GM12873 (cell line): ENCODE data around the gene LARP1.

ENCODE experiments used
- TF ChIP-seq, protein P1 (sequence below): IDR thresholded peaks from 2 replicates; pipeline ENCODE4 v1.5.1; 2012; ENCODE audit warnings: low read depth, mild to moderate bottlenecking, moderate library complexity, low read length, control low read depth; ENCODE audit not compliant: insufficient read depth; ENCODE audit errors: missing control alignments

Gene LARP1

DNA sequence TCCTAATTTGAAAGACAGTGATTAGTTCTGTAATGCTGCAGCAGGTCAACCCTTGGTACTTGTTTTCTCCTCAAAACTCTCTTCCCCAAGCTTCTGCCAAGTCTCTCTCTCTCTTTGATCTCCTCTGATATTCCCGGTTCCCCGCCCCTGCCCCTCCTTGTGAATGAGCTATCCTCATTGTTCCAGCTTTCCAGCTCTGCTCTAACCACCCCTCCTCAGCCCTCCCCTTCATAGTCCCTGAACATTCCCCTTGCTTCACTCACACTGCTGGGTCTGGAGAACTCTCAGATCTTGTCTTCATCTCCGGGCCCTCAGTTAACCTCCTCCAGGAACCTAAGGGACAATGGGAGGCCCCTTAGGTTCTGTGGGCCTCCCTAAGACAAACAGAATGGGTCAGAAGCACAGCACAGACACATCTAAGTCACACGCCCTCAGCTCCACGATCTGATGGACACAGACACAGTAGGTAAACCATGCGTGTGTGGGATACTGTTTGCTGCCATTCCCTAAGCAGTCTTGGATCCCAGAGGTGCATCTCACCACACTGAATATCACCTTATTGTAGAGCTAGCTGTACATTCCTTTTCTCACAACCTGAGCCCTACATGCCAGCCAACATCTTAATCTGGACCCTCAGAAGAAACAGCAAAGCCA lies 17.4 kb upstream of the LARP1 start:
- TF ChIP-seq, protein P1, sequence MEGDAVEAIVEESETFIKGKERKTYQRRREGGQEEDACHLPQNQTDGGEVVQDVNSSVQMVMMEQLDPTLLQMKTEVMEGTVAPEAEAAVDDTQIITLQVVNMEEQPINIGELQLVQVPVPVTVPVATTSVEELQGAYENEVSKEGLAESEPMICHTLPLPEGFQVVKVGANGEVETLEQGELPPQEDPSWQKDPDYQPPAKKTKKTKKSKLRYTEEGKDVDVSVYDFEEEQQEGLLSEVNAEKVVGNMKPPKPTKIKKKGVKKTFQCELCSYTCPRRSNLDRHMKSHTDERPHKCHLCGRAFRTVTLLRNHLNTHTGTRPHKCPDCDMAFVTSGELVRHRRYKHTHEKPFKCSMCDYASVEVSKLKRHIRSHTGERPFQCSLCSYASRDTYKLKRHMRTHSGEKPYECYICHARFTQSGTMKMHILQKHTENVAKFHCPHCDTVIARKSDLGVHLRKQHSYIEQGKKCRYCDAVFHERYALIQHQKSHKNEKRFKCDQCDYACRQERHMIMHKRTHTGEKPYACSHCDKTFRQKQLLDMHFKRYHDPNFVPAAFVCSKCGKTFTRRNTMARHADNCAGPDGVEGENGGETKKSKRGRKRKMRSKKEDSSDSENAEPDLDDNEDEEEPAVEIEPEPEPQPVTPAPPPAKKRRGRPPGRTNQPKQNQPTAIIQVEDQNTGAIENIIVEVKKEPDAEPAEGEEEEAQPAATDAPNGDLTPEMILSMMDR = no peak

DNA sequence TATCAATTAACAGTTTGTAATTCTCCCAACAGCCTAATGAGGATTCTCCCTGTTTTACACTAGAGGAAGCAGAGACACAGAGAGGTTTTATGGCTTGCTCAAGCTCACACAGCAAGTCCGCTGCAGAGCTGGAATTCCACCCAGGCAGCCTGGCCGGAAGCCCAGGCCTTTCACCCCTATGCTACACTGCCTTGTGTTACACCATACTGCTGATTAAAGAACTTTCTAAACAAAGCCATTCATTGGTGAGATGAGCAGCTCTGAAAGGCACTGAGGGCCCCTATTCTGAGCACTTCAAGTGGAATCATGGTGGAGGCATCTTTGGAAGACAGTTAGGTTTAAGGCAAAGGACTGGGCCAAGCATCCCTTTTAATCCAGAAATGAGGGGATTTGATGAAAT lies 14.7 kb upstream of the LARP1 start:
- TF ChIP-seq, protein P1 = no peak

DNA sequence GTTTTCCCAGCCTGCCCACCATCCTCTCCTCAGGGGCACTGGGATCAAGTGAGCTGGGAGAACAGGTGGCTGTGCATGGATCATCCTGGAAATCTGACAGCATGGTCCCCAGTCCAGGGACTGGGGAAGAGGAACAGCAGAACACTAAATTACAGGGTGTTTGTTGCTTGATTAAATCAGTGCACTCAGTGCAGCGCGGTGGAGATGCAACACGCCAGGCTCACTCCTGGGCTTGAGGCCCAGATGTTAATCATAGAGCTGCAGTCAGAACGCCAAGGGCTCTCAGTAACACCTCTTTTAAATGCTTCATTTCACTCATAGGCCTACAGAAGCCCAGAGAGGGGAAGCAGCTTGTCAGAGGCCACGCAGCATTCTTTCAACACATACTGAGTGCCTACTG lies 14.2 kb upstream of the LARP1 start:
- TF ChIP-seq, protein P1 = no peak

DNA sequence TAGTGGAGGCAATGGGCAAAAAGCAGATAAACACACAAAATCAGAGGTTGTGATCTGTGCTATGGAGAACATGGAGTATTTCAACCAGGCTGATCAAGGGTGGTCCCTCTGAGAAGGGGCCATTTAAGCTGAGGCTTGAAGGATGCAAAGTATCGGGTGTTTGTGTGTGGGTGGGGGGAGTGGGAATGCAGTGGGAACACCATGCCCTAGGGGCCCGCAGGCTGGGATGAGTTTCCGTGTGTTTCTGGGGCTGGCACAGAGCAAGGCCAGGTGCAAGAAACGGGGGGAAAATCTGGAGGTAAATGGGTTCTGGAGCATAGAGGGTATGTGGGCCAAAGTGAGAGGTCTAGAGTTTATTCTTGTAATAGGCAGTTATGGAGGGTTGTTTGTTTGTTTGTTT lies 13.8 kb upstream of the LARP1 start:
- TF ChIP-seq, protein P1 = no peak

DNA sequence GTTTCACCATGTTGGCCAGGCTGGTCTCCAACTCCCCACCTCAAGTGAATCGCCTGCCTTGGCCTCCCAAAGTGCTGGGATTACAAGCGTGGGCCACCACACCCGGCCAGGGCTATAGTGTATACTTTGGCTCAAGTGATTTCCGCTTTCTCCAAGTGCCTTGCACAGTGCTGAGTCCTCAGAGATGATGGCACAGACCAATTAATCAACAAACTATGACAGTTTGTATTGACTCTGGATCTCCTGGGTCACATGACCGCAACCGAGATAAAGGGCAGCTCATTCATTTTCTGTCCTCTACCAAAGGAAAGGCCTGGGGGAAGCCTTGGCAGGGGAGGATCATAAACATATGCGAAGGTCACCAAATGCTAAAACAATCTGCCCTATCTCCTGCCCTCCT lies 11.4 kb upstream of the LARP1 start:
- TF ChIP-seq, protein P1 = no peak

DNA sequence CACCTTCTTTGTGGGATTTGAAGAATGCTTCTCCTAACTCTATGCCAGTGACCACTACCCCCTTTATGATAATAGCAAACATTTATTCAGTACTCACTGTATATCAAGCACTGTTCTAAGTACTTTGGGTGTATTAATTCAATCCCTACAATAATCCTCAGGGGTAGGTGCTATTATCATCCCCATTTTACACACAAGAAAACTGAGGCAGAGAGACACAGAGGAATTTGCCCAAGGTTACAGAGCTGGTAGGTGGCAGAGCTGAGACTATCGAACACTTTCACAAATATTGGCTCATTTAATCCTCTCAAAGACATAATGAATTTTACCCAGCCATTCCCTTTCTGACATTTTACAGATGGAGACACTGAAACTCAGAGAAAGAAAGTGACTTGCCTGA lies 9.8 kb upstream of the LARP1 start:
- TF ChIP-seq, protein P1 = no peak

DNA sequence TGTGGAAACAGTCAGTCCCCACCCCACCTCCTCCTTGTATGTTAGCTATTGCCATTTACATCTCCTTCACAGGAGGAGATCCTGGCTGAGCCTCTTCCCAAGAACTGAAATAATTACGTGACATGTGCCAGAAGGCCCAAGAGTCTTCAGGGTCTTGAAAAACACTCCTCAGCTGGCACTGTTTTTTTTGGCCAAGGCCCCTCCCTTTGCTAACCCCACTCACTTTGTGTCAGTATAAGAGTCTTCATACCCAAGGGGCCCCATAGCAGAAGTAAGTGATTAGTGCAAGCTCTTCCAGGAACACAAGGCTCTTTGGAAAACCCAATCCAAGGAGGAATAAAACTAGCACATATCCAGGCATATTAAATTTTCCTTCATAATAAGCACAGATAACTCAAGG lies 5.7 kb upstream of the LARP1 start:
- TF ChIP-seq, protein P1 = no peak
